Astrocyte of the spinal cord (primary cell): ENCODE measurements around the gene LRRK1.

Experiments used
- DNase-seq: peaks from one replicate; pipeline ENCODE4 v3.0.0; 2011; ENCODE audit warnings: low read depth, low spot score
- H3K4me3 ChIP-seq: 2 replicates; pipeline ENCODE4 v1.5.1; 2011; ENCODE audit warnings: low read depth, mild to moderate bottlenecking, low read length, moderate library complexity
- in situ Hi-C: cut with HindIII; loops from 2 replicates; pipeline ENCODE4 v1.10.0; 2017; ENCODE audit warnings: low sequenced_read_pairs
- TF ChIP-seq, protein P1 (sequence below): IDR thresholded peaks from 2 replicates; pipeline ENCODE4 v1.5.1; 2012; ENCODE audit warnings: low read depth, mild to moderate bottlenecking, low read length, inconsistent platforms

The LRRK1 gene

DNA sequence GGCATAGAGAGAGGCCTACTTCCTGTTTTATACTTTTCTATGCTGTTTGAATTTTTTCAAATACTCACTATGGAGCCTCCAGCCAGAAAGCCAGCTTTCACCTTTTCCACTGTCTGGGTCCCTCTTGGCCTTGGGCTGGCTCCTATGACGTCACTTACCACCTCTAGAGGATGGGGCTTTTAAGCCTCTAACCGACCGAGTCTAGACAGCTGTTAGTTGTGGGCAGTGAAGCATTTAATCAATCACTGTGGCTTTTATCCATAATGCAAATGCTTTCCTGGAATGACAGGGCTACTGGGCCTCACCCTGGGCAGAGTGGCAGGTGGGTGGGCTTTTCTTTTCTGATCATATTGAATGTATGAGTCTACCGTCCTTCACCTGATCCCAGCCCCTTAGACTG lies 61.9 kb downstream of the LRRK1 start:
- H3K4me3 ChIP-seq, result no peak overlapping the region
- TF ChIP-seq, protein P1, sequence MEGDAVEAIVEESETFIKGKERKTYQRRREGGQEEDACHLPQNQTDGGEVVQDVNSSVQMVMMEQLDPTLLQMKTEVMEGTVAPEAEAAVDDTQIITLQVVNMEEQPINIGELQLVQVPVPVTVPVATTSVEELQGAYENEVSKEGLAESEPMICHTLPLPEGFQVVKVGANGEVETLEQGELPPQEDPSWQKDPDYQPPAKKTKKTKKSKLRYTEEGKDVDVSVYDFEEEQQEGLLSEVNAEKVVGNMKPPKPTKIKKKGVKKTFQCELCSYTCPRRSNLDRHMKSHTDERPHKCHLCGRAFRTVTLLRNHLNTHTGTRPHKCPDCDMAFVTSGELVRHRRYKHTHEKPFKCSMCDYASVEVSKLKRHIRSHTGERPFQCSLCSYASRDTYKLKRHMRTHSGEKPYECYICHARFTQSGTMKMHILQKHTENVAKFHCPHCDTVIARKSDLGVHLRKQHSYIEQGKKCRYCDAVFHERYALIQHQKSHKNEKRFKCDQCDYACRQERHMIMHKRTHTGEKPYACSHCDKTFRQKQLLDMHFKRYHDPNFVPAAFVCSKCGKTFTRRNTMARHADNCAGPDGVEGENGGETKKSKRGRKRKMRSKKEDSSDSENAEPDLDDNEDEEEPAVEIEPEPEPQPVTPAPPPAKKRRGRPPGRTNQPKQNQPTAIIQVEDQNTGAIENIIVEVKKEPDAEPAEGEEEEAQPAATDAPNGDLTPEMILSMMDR, result no peak
- in situ Hi-C loops, result no loop called here
- DNase-seq, result no peak

DNA sequence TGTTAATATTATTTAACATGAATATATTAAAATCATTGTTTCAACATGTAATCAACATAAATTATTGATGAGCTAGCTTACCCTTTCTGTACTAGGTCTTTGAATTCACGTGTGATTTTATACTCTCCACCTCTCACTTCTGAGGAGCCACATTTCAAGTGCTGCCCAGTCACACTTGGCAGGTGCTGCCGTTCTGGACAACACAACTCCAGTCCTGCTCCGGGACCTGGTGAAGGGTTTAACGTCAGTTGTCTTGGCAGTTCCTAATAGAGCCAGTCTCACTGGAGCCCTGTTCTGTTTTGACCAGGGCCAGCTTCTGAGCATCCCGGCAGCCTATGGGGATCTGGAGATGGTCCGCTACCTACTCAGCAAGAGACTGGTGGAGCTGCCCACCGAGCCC lies 64.1 kb downstream of the LRRK1 start:
- in situ Hi-C loops, result no loop called here

DNA sequence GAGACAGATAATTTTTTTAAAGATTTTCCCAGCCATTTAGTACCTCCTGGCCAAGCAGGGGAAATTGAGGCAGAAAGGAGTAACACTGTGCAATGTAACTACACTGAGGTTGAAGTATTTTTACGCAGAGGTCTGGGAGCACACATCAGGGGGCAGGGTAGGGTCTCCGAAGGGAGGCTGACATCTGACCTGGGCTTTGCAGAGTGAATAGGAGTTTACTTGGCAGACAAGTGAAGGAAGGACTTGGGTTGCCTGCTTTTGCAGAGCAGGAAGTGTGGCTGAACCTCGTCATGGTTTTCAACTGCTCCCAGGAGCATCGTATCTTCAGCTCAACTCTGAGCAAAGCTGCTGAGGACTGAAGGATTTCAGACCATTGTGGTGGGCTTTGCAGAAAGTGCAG lies 66.2 kb downstream of the LRRK1 start:
- no peak overlapping the region for H3K4me3 ChIP-seq
- no peak for DNase-seq
- TF ChIP-seq, protein P1, result no peak
- in situ Hi-C loops, result no loop called here

More for the DNA sequence above, 64.1 kb downstream of the LRRK1 start:
- DNase-seq, result no peak
- TF ChIP-seq, protein P1, result no peak
- H3K4me3 ChIP-seq, result no peak overlapping the region

DNA sequence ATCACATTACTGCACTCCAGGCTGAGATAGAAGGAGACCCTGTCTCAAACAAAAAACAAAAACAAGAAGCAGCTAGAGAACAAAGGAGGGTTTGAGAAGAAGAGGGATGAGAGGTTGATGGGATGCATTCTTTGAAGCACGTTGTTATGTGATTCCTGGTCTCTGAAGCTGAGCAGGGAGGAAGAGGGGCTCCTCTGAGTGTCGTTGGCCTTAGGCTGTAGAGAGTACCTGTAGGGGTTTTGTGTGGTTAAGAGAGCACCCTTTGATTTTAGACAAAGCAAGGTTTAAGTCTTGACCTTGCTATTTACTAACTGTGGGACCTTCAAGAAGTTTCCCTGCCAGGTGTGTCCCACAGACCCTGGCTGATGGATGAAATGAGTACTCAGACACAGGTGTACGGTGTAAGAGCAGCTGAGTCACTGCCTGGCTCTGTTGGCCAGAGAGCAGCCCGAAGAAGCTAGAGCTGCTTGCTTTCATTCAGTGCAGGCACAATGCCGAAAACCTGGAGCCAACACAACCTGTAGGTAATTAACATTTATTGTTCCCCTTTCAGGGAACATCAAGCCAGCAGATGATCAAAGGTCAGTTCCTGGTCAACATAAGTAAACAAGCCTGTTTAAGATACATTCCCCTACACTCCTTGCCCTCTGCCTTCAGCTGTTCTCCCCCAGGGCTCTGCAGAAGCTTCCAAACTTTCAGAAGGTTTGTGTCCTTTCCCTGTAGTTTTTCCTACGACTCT lies 67.2 kb downstream of the LRRK1 start:
- DNase-seq, result no peak
- TF ChIP-seq, protein P1, result no peak
- no peak overlapping the region for H3K4me3 ChIP-seq
- in situ Hi-C loops, result no loop called here

DNA sequence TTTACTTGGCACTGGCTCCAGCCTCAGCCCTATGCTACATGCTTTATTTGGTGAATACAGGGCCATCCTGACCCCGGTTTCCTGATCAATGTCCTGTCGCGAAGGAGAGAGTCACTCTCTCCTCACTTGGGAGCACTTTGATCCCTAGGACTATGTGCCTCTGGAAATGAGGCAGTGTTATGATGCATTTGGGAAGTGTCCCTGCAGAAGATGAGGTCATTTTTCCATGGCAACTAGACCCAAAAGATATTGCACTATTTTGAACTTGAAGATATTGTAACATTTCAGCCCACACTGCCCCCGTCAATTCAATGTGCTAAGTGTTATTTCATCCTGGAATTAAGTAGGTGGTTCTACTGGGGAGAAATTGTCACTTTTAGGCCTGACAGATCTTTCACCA lies 68.0 kb downstream of the LRRK1 start:
- in situ Hi-C loops, result no loop called here
- TF ChIP-seq, protein P1, result no peak
- no peak for DNase-seq
- H3K4me3 ChIP-seq, result no peak overlapping the region

DNA sequence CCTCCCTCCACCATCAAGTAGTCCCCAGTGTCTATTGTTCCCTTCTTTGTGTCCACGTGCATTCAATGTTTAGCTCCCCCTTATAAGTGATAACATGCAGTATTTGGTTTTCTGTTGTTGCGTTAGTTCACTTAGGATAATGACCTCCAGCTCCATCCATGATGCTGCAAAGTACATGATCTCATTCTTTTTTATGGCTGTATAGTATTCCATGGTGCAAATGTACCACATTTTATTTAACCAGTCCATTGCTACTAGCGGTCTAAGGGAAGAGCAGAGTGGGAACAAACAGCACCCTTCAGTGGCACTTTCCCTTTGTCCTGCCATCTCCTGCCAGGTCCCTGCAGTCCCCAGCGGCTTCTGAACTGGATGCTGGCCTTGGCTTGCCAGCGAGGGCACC lies 69.1 kb downstream of the LRRK1 start:
- TF ChIP-seq, protein P1, result no peak
- H3K4me3 ChIP-seq, result no peak overlapping the region
- DNase-seq, result no peak
- in situ Hi-C loops, result no loop called here
